ENCODE results near the gene MAGEA2B.

GRCh38 chrX:152725409-152725808 lies 11.0 kb downstream of the MAGEA2B start:
- TF ChIP-seq CTCF (IDR thresholded peaks at IDR 0.05) (no peak), EP300 (IDR thresholded peaks at IDR 0.05) (no peak), POLR2A (IDR thresholded peaks at IDR 0.05) (no peak)

All from stomach (tissue), 4 donors.